GM18505 (cell line): Measurements from ENCODE around the gene RGS17.

Experiments
- ATAC-seq: cut with Tn5 transposase; IDR thresholded peaks from one replicate; pipeline ENCODE4 v1.9.1; 2021; ENCODE audit not compliant: unreplicated experiment
- POLR2A ChIP-seq: IDR thresholded peaks from 4 replicates; pipeline ENCODE4 v1.6.1; 2011; ENCODE audit warnings: borderline replicate concordance; ENCODE audit not compliant: insufficient read depth, insufficient read length; ENCODE audit errors: extremely low read depth

RGS17 gene, protein sequence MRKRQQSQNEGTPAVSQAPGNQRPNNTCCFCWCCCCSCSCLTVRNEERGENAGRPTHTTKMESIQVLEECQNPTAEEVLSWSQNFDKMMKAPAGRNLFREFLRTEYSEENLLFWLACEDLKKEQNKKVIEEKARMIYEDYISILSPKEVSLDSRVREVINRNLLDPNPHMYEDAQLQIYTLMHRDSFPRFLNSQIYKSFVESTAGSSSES

DNA sequence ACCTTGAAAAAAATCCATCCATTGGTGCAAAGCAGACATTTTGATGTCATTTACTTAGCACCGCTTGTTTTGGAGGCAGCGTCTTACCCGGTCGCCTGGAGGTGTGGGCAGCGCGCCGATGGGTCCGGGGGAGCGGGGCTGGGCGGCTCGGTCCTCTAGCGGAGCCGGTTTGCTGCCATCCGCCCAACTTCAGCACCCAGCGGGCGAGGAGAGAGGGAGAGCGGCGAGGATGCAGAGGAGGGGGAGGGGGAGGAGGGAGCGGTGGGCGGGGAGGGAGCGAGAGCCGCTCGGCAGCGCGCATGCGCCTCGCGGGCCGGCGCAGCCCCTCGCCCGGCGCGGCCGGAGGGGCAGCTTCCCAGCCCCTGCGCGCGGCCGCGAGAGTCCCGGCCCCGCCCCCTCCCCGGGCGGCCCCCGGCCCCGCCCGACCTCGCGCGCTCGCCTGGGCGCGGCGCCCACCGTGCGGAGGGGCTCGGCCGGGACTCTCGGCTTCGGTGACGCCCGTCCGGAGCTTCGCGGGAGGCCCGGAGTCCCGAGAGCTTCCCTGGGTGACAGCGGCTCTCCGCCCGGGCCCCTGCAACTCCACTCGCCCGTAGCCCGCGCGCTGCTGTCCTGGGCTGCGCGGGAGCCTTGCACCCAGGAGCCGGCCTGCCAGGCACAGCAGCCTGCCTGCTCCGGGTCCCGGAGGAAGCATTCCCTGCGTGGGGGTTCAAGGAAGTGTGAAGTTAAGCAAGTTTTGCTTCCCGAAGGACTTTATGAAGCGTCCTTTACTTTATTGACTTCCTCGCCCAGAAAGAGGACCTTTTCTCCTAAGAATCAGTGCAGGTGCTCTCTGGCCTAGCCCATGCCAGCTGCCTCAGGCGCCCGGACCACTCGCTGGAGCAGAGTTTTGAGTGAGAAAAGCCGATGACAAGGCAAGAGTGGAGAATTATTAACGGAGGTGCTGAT is at the start of gene RGS17:
TSS of gene RGS17 (minus strand) at position 246 of the 945 bp plus-strand sequence. CDS start 87,264 bp downstream, outside the sequence.
- ATAC-seq: peak; percentile 63
- TF ChIP-seq POLR2A: no peak

DNA sequence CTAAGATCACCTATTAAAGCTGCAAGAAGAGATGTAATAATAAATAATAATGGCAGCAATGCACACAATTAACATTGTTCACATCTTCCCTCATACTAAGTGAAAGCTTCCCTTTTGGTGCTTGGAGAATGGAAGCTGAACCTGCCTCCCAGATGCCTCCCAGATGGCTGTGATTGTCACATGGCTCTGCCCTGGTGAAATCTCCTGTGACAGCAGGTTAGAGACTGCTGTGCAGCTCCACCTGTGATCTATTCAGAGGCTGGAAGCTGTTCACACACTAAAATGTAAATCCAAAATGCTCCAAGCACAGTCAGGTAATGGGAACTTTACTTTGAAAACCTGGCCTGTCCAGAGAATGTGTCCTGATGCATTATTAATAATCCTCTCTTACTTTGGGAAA is 41.7 kb upstream of the RGS17 start:
- no peak for TF ChIP-seq POLR2A
- no peak for ATAC-seq

DNA sequence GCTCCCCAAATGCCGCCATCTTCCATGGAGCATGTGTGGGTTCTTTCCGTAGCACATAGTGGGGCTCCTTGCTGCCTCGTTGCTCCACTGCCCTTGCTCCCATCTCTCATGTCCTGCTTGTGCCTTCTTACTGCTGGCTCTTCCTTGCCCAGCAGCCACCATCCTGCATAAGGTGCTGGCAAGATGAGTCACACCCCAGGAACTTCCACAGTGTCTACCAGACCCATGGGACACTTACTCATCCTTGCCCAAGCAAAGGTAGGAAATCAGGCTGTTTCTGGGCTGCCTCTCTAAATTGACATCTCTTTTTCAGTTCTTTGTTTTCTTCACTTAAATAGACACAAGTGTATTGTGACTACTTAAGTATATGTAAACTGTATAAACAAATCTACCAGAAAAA is 39.4 kb upstream of the RGS17 start:
- no peak for ATAC-seq
- no peak for TF ChIP-seq POLR2A

DNA sequence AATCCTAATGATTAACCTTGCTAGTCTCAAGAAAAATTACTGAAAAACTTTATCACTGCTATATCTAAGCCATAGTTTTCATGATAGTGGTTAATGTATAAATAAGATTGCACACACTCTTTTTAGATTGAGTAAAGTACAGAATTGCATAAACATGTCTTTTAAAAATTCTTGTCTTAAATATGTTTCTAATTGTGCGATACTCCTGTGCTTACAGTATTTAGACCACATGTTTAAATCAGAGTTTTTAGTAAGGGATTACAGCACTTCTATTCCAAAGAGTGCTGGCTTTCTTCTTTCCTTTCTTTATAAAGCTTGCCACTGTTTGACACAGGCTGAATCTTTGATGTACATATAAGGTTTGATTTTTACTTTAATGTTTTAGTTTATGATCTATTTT is 36.8 kb upstream of the RGS17 start:
- no peak for TF ChIP-seq POLR2A
- ATAC-seq: no peak

DNA sequence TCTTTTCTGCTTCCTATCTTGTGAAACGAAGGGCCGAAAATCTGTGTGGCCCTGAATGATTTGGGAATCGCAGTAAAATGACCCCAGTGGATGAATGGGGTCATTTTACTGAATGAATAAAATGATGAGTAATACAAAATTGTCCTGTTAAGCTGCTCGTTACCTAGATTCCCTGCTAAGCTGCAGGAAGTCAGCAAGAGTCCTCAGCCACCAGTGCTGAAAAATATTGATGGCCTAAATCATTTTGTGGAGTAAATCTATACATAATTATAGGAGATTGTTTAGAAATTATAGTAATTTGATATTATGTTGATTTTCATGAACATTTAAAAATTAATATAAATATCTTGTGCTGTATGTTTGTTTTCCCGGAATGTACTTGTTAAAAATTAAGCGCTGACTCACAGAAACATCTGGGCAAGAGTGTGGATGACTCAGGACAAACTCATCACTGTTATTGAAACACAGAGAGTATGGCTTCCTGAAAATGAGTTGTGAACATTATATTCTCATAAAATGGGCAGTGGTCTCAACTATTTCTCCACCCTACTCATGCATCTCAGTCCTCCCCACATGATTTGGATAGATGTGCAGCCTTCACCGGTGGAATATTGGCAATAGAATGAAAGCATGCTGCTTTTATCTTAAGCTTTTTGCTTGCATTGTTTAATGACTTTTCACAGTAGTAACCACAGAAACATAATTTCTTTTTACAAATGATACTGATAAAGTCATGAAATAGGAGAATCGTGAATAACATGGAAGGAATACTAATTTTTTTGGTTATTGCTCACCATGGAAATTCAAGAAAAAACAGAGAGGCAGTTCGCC is 36.2 kb upstream of the RGS17 start:
- no peak for TF ChIP-seq POLR2A

DNA sequence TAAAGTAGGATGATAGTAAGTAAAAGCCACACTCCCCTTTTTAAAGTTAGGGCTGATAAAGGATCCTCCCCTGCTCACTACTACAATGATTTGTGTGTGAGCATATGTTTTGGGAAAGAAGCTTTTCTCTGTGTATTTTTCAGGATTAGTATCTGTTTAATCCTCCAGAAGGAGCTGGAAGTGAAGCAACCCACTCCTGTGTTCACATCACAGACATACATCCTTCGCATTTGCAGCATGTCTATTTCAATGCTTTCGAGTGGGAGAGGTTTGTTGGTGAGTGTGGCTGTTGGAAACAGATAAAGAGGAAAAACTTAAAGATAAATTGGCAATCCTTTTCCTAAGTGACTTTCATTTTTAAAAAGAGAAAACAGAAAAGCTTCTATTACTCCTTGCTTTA is 31.6 kb upstream of the RGS17 start:
- no peak for TF ChIP-seq POLR2A
- no peak for ATAC-seq

More for the DNA sequence above, 36.2 kb upstream of the RGS17 start:
- ATAC-seq: no peak

DNA sequence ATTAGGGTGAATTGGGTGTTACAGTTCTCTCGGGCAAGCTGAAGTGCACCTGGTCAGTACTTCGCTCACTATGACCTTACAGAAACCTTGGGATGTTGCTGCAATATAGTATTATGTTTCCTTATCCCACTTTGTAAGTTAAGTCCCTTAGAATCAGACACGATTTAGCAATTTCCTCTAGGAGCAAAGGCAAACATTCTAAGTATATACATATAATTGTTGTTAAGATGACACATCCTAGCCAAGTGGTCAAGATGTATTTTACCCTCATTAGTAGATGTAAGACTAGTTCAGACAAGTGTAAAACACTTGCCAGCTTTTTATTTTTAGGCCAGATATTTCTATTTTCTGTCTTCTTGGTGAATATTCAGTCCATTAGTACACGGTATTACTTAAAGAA is 31.1 kb upstream of the RGS17 start:
- no peak for ATAC-seq
- no peak for TF ChIP-seq POLR2A

DNA sequence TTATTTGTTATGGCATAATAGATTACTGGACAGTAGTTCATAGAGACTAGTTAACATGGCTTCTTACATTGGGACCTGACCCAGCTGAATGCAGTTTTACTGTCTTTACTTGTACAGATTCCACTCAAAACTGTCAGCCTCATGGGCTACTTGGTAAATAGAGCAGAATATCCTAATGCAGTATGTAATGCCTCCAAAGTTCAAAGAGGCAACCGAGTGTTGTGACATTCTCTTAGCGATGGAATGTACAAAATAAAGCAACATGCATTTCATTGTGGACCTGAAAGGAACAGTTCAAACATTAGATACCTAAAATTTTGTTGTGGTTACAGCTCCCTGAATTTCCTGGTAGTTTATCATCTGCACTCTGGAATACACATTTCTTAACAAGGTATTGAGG is 29.1 kb upstream of the RGS17 start:
- ATAC-seq: no peak

DNA sequence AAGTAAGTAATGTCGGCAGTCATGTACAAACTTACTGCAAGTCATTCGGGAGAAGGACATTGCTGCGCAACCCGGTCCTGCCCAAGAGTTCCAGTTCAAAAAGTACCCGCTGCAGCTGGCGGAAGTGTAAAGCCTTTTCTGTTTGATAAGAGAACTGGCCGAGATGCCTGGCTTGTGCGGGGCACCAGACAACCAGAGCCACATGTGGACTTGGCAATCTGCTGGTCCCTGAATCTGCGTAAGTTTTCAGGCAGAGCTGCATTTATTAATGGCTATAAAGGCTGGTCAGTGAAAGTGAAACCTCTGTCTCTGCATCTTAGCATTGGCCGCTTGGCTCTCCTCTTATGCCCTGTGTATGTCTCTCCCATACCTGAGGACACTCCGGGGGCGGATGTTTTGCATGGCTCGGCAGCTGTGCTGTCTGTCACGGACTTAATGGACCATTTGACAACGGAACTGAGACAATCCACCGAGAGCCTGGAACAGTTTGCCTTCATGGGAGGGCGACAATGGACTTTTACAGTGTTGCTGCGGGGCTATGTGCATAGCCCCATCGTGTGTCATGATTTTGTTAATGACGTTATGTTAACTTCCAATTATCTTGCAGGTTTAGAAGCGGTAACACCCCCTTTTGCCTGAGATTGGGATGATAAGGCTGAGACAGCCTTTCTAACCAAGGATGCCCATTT is 19.8 kb upstream of the RGS17 start:
- ATAC-seq: no peak
- no peak for TF ChIP-seq POLR2A

More for the DNA sequence above, 29.1 kb upstream of the RGS17 start:
- TF ChIP-seq POLR2A: no peak

DNA sequence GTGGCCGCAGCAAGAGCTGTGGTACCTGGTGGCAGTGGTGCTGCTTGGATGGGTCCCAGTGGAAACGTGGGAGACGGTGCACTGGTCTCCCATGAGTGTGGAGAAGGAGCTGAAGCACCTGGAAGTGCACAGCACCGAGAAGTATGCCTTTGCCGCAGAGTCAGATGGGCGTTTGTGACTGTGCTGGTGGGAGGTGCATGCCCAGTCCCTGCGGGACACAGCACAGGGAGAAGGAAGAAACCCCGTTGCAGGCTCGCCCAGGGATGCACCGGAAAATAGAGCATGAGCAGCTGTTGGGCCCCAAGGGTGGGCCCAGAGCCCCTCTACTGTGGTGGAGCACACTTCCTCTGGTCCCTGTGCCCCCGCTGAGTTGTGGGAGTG is 19.3 kb upstream of the RGS17 start:
- no peak for TF ChIP-seq POLR2A

DNA sequence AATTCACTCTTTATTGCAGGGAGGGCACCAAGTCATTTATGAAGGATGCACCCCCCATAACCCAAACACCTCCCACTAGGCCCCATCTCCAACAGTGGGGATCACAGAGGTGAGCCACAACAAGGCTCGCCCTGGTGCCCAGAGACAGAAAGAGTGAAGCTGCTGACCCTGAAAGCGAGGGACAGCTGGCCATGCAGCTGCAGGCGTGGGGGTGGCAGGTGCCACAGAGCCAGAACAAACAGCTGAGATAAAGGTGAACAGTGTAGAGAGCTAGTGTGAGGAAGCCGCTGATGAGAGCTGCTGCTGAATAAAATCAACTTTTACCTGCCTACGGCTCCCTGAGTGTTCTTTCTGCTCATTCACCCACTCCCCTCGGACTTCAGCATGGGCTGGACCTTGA is 18.8 kb upstream of the RGS17 start:
- no peak for TF ChIP-seq POLR2A
- no peak for ATAC-seq

More for the DNA sequence above, 19.3 kb upstream of the RGS17 start:
- no peak for ATAC-seq

DNA sequence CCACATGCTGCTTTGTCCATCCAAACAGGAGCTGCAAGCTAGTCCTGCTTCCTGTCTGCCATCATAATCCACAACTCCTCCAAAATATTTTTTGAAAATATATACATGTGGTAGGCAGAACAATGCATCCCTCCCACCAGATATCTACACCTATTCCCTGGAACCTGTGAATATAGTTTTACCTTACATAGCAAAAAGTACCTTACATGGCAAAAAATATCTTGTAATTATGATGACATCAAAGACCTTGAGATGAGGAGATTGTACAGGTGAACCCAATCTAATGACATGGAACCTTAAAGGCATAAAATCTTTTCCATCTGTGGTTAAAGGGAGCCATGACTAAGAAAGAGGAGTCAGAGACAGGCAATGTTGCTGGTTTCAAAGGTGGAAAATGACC is 15.3 kb upstream of the RGS17 start:
- no peak for ATAC-seq
- no peak for TF ChIP-seq POLR2A

DNA sequence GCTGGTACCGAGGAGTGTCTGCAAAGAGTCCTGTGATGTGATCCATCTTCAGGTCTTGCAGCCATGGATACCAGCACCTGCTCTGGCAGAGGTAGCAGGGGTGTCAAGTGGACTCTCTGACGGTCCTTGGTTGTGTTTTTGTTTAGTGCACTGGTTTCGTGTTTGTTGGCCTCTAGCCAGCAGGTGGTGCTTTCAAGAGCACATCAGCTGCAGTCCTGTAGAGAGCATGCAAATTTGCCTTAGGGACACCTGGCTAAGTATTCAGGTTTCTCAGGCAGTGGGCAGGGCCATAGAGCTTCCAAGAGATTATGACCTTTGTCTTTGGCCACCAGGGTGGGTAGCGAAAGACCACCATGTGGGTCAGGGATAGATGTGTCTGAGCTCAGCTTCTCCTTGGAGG is 14.5 kb upstream of the RGS17 start:
- ATAC-seq: no peak
- no peak for TF ChIP-seq POLR2A
